HS-27A (cell line): ENCODE data around the gene GALNT4.

Experiments used
- DNase-seq: peaks from one replicate; pipeline ENCODE4 v3.0.0-alpha.2; 2012; ENCODE audit warnings: low read depth, missing footprints

GALNT4 gene

GRCh38 chr12:89529738-89530137, 5.1 kb upstream of the GALNT4 start:
- DNase-seq = no peak

GRCh38 chr12:89528434-89528833, 3.8 kb upstream of the GALNT4 start:
- DNase-seq = no peak

GRCh38 chr12:89525824-89526770, 1.5 kb upstream of the GALNT4 start, which contains the start of gene POC1B:
Gene POC1B (minus strand): TSS chr12:89526047. CDS start chr12:89525895, 152 bp downstream.
- DNase-seq = peak; percentile 74

- DNase-seq = no peak
Observed at GRCh38 chr12:89525305-89525823, 768 bp upstream of the GALNT4 start.

GRCh38 chr12:89523843-89524540, 604 bp downstream of the GALNT4 start:
- DNase-seq = no peak

GRCh38 chr12:89523393-89523792, 1.2 kb downstream of the GALNT4 start:
- DNase-seq = no peak

GRCh38 chr12:89521364-89522223, 3.0 kb downstream of the GALNT4 start:
- DNase-seq = no peak

GRCh38 chr12:89517720-89518119, 6.9 kb downstream of the GALNT4 start:
- no peak for DNase-seq

- DNase-seq = no peak
Observed at GRCh38 chr12:89516633-89517032, 8.0 kb downstream of the GALNT4 start.

GRCh38 chr12:89514751-89515150, 9.8 kb downstream of the GALNT4 start:
- no peak for DNase-seq

GRCh38 chr12:89513544-89513943, 11.1 kb downstream of the GALNT4 start:
- DNase-seq = no peak

GRCh38 chr12:89507015-89507824, 17.4 kb downstream of the GALNT4 start:
- DNase-seq = no peak

GRCh38 chr12:89506050-89506449, 18.5 kb downstream of the GALNT4 start:
- DNase-seq = no peak

GRCh38 chr12:89504560-89505346, 19.8 kb downstream of the GALNT4 start:
- DNase-seq = no peak

GRCh38 chr12:89501793-89502192, 22.8 kb downstream of the GALNT4 start:
- DNase-seq = no peak

- no peak for DNase-seq
Observed at GRCh38 chr12:89499857-89500256, 24.7 kb downstream of the GALNT4 start.

GRCh38 chr12:89497467-89497866, 27.1 kb downstream of the GALNT4 start:
- no peak for DNase-seq

- no peak for DNase-seq
Observed at GRCh38 chr12:89497005-89497404, 27.6 kb downstream of the GALNT4 start.

GRCh38 chr12:89494411-89495231, 30.0 kb downstream of the GALNT4 start:
- no peak for DNase-seq
